Measurements from ENCODE around the gene APEX1.
"Not testable (repeated sequence)": the region's sequence is repeated elsewhere in the genome, so short reads cannot be mapped to it uniquely, and the experiment has no call there.

Gene APEX1

DNA sequence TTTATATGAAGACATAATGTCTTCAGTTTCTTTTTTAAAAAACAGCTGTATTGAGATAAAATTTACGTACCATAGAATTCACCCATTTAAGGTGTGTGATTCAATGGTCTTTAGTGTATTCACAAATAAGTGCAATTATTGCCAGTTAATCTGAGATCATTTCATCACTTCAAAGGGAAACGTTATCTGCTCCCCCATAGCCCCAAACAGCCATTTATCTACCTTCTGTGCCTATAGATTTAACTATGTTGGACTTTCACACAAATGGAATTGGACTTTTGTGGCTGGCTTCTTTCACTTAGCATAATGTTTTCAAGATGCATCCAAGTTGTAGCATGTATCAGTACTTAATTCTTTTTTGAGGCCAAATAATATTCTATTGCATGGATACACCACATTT is 23.9 kb downstream of the APEX1 start:
- no peak for DNase-seq

- no peak for DNase-seq
These were observed 27.4 kb downstream of the APEX1 start for GRCh38 chr14:20482382-20482781.

DNA sequence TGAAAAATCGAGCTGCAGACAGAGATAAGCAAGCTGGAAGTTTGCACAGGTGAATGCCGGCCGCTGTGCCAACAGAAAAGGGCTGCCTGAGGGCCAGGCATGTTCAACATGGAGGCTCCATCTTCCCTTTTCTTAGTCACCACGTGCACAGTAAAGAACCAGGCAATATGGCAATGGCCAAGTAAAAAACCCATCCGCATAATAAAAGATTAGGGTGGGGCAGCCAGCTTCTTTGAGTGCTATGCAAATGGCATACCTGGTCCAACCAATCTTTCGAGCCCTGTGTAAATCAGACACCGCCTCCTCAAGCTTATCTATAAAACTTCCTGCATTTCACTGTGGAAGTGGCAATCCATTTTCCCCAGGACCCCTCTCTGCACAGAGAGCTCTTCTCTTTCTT is 30.9 kb downstream of the APEX1 start:
- DNase-seq = no peak

DNA sequence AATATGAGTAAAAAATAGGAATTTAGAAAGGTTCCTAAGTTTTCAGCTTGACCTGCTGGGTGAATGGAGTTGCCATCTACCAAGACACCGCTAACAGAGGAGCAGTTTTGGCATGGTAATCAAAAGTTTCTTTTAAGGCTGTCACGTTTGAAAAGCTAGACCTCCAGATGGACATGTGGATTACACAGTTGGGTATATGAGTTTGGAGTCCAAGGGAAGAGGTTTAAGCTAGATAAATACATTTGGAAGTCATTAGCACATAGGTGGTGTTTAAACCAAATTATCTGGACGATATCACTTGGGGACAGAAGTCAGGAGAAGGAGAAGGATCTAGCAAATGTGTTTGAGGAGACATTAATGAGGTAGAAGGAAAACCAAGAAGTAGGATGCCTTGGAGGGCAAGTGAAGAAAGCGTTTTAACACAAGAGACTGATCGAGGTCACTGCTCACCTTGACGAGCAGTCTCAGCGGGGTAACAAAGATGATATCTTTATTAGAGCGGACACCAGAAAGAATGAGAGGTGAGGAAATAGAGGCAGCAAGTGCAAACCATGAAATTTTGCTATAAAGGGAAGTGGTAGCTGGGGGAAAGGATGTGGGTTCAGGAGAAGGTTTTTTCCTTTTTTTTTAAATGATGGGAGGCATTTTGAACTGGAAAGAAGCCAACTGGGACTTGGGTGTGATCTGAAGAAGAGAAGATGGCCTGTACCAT is 31.8 kb downstream of the APEX1 start:
- no peak for DNase-seq

DNA sequence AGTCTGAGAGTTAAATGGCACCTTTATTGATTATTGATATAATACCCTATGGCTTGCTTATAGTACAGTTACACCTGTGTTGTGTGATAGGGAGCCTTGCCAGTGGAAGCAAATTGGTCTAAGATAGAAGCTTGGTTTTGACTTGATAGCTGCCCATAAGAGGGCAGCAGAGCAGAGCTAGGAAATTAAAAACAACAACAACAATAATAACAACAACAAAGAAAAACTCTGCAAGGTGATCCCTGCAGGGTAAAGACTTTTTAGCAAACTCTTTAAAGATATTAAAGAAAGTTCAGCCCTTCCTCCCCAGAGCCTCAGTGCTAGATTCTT is 32.3 kb downstream of the APEX1 start:
- no peak for DNase-seq

GRCh38 chr14:20489093-20489994 is 34.3 kb downstream of the APEX1 start:
- DNase-seq = no peak

DNA sequence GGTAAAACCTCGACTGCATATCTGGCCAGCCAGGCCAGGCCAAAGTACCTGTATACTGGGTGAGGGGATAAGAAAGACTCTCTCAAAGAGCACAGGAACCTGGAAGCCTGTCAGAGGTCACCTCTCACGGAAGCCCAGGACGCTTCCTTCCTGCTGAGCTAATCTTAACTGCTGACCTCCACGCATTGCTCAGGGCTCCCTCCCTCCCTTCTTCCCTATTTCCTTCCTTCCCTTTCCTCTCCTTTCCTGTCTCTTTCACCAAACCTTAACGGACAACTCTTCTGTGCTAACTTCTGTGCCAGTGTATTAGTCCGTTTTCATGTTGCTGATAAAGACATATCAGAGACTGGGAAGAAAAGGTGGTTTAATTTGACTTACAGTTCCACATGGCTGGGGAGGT is 35.5 kb downstream of the APEX1 start:
- no peak for DNase-seq

GRCh38 chr14:20492486-20492885 is 37.5 kb downstream of the APEX1 start:
- no peak for DNase-seq

DNA sequence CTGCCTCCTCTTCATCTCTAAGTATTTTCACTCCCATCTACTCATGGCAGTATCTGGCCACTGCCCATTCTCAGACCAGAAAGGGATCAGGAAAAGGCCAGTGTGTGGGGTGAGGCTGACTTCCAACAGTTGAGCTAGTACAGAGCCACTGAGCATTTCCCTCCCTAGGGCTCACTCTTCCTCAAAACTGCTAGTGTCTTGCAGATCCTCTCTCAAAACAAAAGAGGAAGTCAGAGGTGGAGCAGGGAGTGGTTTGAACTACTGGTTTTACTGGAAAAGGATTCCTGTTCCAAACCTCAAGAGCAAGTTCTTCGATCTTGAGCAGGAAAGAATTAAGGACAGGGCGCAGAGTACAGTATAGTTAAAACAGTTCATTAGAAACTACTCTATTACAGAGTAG is 38.6 kb downstream of the APEX1 start:
- no peak for DNase-seq

DNA sequence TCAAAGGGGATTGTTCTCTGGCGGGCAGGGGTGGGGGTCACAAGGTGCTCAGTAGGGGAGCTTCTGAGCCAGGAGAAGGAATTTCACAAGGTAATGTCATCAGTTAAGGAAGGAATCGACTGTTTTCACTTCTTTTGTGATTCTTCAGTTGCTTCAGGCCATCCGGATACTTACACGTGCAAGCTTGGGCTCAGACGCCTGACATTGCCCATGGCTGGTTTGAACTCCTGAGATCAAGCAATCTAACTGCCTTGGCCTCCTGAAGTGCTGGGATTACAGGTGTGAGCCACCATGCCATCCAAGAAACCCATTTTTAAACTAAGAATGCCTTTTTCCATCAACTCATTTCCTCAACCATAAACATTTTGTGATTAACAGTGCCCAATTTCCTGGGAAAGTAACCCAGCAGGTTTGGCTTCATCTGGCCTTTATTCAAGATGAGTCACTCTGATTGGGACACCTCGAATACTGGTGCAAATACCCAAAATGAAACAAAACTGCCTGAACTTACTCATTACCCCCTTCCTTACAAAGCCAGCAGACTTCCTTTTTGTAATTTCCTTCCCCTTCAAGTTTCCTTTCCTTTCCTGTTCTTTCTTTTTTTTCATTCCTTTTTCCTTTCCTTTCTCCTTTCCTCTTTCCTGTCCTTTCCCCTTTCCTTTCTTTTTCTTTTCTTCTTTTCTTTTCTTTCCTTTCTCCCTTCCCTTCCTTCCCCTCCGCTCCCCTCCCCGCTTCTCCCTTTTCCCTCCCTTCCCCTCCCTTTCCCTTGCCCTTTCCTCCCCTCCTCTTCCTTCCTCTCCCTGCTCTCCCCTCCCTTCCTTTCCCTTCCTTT is 40.1 kb downstream of the APEX1 start:
- DNase-seq = no peak

DNA sequence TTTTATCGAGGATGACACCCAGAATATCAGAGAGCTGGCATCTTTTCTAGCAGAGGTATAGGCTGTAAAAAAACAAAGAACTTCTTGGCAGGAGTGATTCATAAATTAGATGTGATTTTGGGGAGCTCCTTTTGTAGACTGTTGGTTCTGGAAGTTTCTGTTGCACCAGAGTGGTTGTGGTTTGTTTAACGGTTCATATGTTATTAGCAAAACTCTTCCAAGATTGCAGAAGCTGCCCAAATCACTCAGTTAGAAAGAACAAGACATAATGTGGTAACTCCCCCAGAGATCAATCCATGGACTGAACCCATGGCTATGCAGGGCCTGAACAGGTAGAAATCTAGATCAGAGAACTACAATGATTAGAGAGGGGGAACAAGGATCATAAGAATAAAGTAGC is 43.6 kb downstream of the APEX1 start:
- DNase-seq = no peak

DNA sequence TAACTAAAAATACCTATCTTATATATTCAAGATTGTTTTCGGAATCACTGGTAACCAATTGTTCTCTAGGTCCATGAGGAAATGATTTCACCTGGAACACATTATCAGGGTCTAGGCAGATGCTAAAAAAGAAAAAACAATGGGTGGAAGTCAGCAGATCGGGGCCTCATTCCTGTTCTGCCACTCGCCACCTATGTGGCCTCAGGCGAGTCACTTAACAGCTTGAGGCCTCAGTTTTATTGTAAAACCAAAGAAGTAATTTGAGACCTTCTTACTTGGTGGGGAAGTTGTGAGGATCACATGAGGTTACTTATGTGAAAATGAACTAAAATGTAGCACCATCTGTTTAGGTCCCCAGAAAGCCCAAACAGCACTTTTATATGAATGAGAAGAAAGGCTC is 44.1 kb downstream of the APEX1 start:
- no peak for DNase-seq

DNA sequence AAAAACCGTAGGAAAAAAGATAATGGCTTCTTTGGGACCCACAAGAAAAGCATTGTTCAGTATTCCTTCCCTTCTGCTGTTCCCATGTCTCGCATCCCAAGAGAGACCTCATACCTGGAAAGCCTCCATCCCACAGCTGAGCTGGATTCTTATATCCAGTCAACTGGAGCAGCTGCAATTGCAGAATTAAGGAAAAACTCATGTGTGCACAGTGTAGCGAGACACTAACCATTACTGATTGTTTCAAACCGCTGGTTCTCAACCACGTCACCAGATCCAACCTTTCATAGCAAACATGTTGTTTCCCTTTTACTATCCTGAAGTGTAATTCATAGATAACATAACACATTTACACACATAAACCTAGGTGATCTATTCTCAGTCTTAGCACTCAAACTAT is 44.9 kb downstream of the APEX1 start:
- DNase-seq = no peak

DNA sequence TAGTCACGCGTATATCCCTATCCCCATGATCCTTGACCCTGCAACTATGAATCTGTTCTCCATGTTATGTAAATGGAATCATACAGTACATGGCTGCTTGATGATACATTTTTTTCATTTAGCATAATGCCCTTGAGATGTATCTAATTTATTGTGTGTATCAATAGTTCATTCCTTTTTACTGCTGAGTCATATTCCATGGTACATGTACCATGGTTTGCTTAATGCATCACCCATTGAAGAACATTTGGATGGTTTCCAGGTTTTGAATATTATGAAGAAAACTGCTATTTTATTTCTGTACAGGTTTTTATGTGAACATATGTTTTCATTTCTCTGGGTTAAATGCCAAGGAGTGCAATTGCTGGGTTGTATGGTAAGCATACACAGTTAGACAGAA is 46.3 kb downstream of the APEX1 start:
- no peak for DNase-seq

DNA sequence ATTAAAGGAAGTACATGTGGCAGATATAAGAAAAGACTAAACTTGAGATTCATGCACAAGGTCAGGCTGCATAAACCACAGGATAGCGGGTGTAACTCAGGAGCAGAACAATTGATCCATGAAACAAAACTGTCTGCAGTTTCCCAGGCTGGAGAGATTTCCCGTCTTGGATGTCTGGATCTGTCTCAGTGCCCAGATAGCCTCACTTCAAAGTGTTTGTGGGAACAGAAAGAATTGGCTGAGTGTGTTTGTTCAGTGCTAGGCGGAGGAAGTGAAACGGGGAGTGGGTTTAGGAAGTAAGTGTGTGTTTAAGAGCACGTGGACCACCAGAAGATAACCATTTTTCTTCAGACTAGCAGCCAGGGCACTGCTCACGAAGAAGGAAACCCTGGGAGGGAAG is 48.9 kb downstream of the APEX1 start:
- no peak for DNase-seq

DNA sequence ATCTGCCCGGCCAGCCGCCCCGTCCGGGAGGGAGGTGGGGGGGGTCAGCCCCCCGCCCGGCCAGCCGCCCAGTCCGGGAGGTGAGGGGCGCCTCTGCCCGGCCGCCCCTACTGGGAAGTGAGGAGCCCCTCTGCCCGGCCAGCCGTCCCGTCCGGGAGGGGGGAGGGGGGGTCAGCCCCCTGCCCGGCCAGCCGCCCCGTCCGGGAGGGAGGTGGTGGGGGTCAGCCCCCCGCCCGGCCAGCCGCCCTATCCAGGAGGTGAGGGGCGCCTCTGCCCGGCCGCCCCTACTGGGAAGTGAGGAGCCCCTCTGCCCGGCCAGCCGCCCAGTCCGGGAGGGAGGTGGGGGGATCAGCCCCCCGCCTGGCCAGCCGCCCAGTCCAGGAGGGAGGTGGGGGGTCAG is 51.2 kb downstream of the APEX1 start:
- not testable (repeated sequence) for DNase-seq

GRCh38 chr14:20506752-20507151 is 51.7 kb downstream of the APEX1 start:
- not testable (repeated sequence) for DNase-seq
